ENCODE data around the gene FTCD. TPM values are rescaled to one million over a fixed set of nuclear protein-coding genes. Genes with fewer than 3 reads are reported as not detected.

The FTCD gene
- total and polyA plus RNA-seq, 2 of the 8 experiments (the other 6 are each of a cell fraction or from before 2014, with no cell fraction given), result 3.3 to 4.9 TPM

DNA sequence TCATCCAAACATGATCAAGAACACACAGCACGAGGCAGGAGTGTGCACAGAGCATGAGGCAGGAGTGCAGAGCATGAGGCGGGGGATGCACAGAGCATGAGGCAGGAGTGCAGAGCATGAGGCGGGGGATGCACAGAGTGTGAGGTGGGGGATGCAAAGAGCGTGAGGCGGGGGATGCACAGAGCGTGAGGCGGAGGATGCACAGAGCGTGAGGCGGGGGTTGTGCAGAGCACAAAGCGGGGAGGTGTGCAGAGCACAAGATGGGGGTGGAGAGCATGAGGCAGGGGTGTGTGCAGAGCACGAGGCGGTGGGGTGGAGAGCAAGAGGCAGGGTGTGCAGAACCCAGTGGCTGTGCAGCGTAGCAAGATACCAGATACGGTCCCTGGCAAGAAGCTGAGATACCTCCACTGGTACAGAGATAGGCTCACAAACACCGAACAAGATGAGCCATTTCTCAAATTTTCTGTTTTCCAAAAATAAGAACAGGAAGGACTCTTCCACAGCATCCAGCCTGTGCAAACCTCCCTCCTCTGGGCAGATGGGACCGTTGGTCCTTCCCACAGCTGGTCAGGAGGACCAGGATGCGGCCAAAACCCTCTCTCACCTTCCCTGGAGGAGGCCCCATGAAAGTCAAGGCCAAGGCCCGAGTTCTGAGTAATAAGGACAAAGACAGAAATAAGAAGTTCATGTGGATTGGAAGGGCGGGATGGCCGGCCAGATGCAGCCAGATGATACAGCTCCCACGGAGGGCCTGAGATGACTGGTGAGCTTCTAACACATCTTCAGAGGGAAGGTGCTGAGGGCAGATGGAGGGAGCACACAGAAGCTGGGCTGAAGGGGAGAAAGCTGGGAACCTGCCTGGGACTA is 16.9 kb upstream of the FTCD start:
- Histone ChIP-seq H2BK5ac (ENCODE audit: low read depth, low read length) (0 out of 2 replicates have a peak overlapping the region, but pooled peaks have one; percentile 18), H3K4ac (replicated peaks; ENCODE audit: insufficient read length, low read depth, low read length) (no peak overlapping the region), H3K14ac (ENCODE audit: insufficient read length) (no peak overlapping the region), H3K36me3 (ENCODE audit: control insufficient read depth in 2 of 4, insufficient read depth in 4 of 4, low read length in 3 of 4) (no peaks in the 10 kb centered on the region; a peak in 1 of 8 replicates), H2BK20ac (ENCODE audit: low read length) (no peak overlapping the region), H3K27me3 (replicated peaks in 1 of 4; ENCODE audit: control insufficient read depth in 3 of 4, extremely low read depth in 1 of 4, insufficient read depth in 3 of 4, low read length in 3 of 4) (no peaks in the 10 kb centered on the region), H4K20me1 (replicated peaks in 1 of 2; ENCODE audit: control insufficient read depth in 1 of 2, insufficient read depth in 2 of 2, low read length in 2 of 2) (peaks cover 0 to 9% of the 10 kb centered on the region in 2 experiments), H3K4me3 (ENCODE audit: extremely low read depth in 1 of 4, insufficient read depth in 2 of 4, low read depth in 3 of 4, low read length in 4 of 4) (no peak overlapping the region), H2BK15ac (ENCODE audit: low read length) (no peak overlapping the region), H3K79me1 (ENCODE audit: low read depth, low read length) (peaks cover 6% of the 10 kb centered on the region), H3K79me2 (ENCODE audit: control insufficient read depth in 1 of 2, insufficient read depth in 2 of 2, low read length in 2 of 2) (peaks cover 0 to 33% of the 10 kb centered on the region in 2 experiments; a peak in 2 of 4 replicates), H3K9ac (replicated peaks in 1 of 4; ENCODE audit: extremely low read depth in 1 of 4, low read depth in 3 of 4, low read length in 3 of 4) (no peak overlapping the region; a peak in 1 of 7 replicates), H3K18ac (ENCODE audit: extremely low read depth, low read length) (no peak overlapping the region), H2BK120ac (replicated peaks; ENCODE audit: low read depth, low read length) (no peak overlapping the region), H3K23me2 (ENCODE audit: low read depth, low read length) (no peaks in the 10 kb centered on the region), H2AK5ac (ENCODE audit: low read depth, low read length) (no peak overlapping the region), H3K23ac (ENCODE audit: insufficient read length) (no peak overlapping the region), H3K4me1 (replicated peaks in 1 of 4; ENCODE audit: control insufficient read depth in 3 of 4, insufficient read depth in 4 of 4, low read length in 3 of 4) (no peaks in the 10 kb centered on the region), H3K4me2 (ENCODE audit: insufficient read depth in 1 of 2, low read depth in 2 of 2, low read length in 2 of 2) (no peak overlapping the region), H4K5ac (ENCODE audit: insufficient read length, low read depth, low read length) (no peak overlapping the region), H4K8ac (ENCODE audit: extremely low read depth, insufficient read depth, low read length) (no peak overlapping the region; the same call in 1 of the 2 replicates), H3K56ac (replicated peaks; ENCODE audit: insufficient read length, low read depth, low read length) (no peak overlapping the region), H3K27ac (ENCODE audit: low read depth, low read length) (no peak overlapping the region), H2BK12ac (ENCODE audit: low read depth, low read length) (no peak overlapping the region), H2AFZ (ENCODE audit: low read length) (no peak overlapping the region), H3K9me3 (ENCODE audit: insufficient read depth in 2 of 2, low read depth in 1 of 2, low read length in 1 of 2) (no peaks in the 10 kb centered on the region), H4K91ac (replicated peaks; ENCODE audit: insufficient read length, low read length) (no peak overlapping the region)
- CTCF ChIA-PET (ENCODE audit: partially characterized antibody), result interaction anchor here (0.7 to 1.2 kb wide), 2 partner anchors 38 to 77 kb away, joined by 3 read pairs; no protein-coding TSS in a partner anchor
- 89% methylated on average over 18 of the region's 21 CpGs; no CpG with 5 or more reads in 1 of the 2 experiments for WGBS, 2 experiments (ENCODE audit: extremely low coverage in 1 of 2, insufficient coverage in 1 of 2, insufficient read length in 1 of 2, insufficient replicate concordance in 2 of 2, low coverage in 1 of 2, low lambda C conversion rate in 2 of 2, missing lambda C conversion rate in 1 of 2)
- DNase-seq (ENCODE audit: low read depth in 1 of 2, low spot score in 2 of 2) (peak in 1 of 2 experiments; percentile 42), FAIRE-seq (no peak)
- POLR2A ChIA-PET (ENCODE audit: partially characterized antibody), result interaction anchor here (1.0 kb wide), 1 partner anchor 12 kb away, joined by 3 read pairs; no protein-coding TSS in a partner anchor
- TF ChIP-seq POLR2AphosphoS5 (IDR thresholded peaks at IDR 0.05; ENCODE audit: low read depth, low read length) (no peak), EGR1 (IDR thresholded peaks at IDR 0.05; ENCODE audit: borderline replicate concordance, low read depth, low read length) (no peak), CBX8 (IDR thresholded peaks at IDR 0.05; ENCODE audit: borderline replicate concordance, low read depth, low read length) (no peak), GABPA (IDR thresholded peaks at IDR 0.05; ENCODE audit: borderline replicate concordance, insufficient read depth, low read length) (no peak), HDAC6 (IDR thresholded peaks at IDR 0.05; ENCODE audit: low read depth, low read length) (no peak), BCL11A (IDR thresholded peaks at IDR 0.05; ENCODE audit: low read depth in 2 of 2, low read length in 2 of 2) (no peak)
- TF ChIP-seq, protein P1, sequence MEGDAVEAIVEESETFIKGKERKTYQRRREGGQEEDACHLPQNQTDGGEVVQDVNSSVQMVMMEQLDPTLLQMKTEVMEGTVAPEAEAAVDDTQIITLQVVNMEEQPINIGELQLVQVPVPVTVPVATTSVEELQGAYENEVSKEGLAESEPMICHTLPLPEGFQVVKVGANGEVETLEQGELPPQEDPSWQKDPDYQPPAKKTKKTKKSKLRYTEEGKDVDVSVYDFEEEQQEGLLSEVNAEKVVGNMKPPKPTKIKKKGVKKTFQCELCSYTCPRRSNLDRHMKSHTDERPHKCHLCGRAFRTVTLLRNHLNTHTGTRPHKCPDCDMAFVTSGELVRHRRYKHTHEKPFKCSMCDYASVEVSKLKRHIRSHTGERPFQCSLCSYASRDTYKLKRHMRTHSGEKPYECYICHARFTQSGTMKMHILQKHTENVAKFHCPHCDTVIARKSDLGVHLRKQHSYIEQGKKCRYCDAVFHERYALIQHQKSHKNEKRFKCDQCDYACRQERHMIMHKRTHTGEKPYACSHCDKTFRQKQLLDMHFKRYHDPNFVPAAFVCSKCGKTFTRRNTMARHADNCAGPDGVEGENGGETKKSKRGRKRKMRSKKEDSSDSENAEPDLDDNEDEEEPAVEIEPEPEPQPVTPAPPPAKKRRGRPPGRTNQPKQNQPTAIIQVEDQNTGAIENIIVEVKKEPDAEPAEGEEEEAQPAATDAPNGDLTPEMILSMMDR (IDR thresholded peaks at IDR 0.05; ENCODE audit: control extremely low read depth in 1 of 3, insufficient read depth in 1 of 3, low read depth in 1 of 3, low read length in 3 of 3), result no peak
- TF ChIP-seq, protein P2, sequence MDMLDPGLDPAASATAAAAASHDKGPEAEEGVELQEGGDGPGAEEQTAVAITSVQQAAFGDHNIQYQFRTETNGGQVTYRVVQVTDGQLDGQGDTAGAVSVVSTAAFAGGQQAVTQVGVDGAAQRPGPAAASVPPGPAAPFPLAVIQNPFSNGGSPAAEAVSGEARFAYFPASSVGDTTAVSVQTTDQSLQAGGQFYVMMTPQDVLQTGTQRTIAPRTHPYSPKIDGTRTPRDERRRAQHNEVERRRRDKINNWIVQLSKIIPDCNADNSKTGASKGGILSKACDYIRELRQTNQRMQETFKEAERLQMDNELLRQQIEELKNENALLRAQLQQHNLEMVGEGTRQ (IDR thresholded peaks at IDR 0.05; ENCODE audit: low read length), result no peak

Measured in H1 (cell line).